ENCODE data around the gene TSPO2. TPM values are rescaled to one million over a fixed set of nuclear protein-coding genes. Genes with fewer than 3 reads are reported as not detected.

TSPO2 gene
- total RNA-seq, 2 experiments from 2014 or later, result not detected

GRCh38 chr6:41065550-41066026, 23.3 kb downstream of the TSPO2 start:
- POLR2A ChIA-PET, result no interaction called here
- Mint-ChIP-seq H3K4me1 (ENCODE audit: low read depth) (peaks cover 33% of the 10 kb centered on the region), H3K27me3 (ENCODE audit: low read depth) (no peaks in the 10 kb centered on the region), H3K36me3 (ENCODE audit: low read depth) (peaks cover 54% of the 10 kb centered on the region), H3K4me3 (no peak overlapping the region), H3K27ac (no peak overlapping the region), H3K9me3 (ENCODE audit: insufficient read depth) (no peaks in the 10 kb centered on the region)
- DNase-seq (no peak), ATAC-seq (no peak)
- CTCF ChIA-PET, result interaction anchor here (0.9 to 1.3 kb wide), 7 partner anchors 10 to 267 kb away, joined by 3 to 10 read pairs (median 4); partner anchors contain the start of gene UNC5CL

- no peaks in the 10 kb centered on the region for H3K9me3 Mint-ChIP-seq (ENCODE audit: insufficient read depth)
- H3K27me3 Mint-ChIP-seq (ENCODE audit: low read depth), result no peaks in the 10 kb centered on the region
- ATAC-seq, result no peak
- peak; percentile 81 for DNase-seq
- ChIA-PET CTCF (interaction anchor here (0.9 to 4.7 kb wide), 11 partner anchors 8 to 130 kb away, joined by 3 to 29 read pairs (median 5); partner anchors contain the start of gene APOBEC2), POLR2A (no interaction called here)
- H3K4me3 Mint-ChIP-seq, result no peak overlapping the region
- H3K36me3 Mint-ChIP-seq (ENCODE audit: low read depth), result peaks cover 49% of the 10 kb centered on the region
- H3K27ac Mint-ChIP-seq, result no peak overlapping the region
- peaks cover 37% of the 10 kb centered on the region for H3K4me1 Mint-ChIP-seq (ENCODE audit: low read depth)
Observed at GRCh38 chr6:41066867-41067304, 24.6 kb downstream of the TSPO2 start.

- POLR2A ChIA-PET, result interaction anchor here (0.6 to 1.5 kb wide), 10 partner anchors 8 to 249 kb away, joined by 3 to 6 read pairs (median 4); partner anchors contain the start of gene TREML2
Observed at GRCh38 chr6:41071501-41071922, 29.2 kb downstream of the TSPO2 start.

GRCh38 chr6:41071923-41072835, 29.9 kb downstream of the TSPO2 start, which contains the start of gene OARD1:
OARD1 (minus strand) TSS chr6:41072356; CDS start chr6:41071634, 722 bp downstream.
- POLR2A ChIA-PET, result interaction anchor here (0.6 to 1.8 kb wide), 13 partner anchors 9 to 265 kb away, joined by 3 to 11 read pairs (median 3); partner anchors contain the start of gene TREML2
- Mint-ChIP-seq H3K4me1 (ENCODE audit: low read depth) (peaks cover 54% of the 10 kb centered on the region), H3K9me3 (ENCODE audit: insufficient read depth) (no peaks in the 10 kb centered on the region), H3K4me3 (peak within 1 kb of the TSS; percentile 91), H3K27ac (peak within 1 kb of the TSS; percentile 98), H3K36me3 (ENCODE audit: low read depth) (peaks cover 41% of the 10 kb centered on the region), H3K27me3 (ENCODE audit: low read depth) (no peaks in the 10 kb centered on the region)
- CTCF ChIA-PET, result interaction anchor here (0.6 to 4.1 kb wide), 14 partner anchors 13 to 261 kb away, joined by 3 to 36 read pairs (median 4); partner anchors contain the start of genes TREML2 and UNC5CL
- DNase-seq (peak; percentile 100), ATAC-seq (peak; percentile 79)

More at GRCh38 chr6:41071501-41071922, 29.2 kb downstream of the TSPO2 start:
- Mint-ChIP-seq H3K4me3 (peak overlapping the region; percentile 91), H3K9me3 (ENCODE audit: insufficient read depth) (no peaks in the 10 kb centered on the region), H3K4me1 (ENCODE audit: low read depth) (peaks cover 59% of the 10 kb centered on the region), H3K27ac (peak overlapping the region; percentile 98), H3K36me3 (ENCODE audit: low read depth) (peaks cover 48% of the 10 kb centered on the region), H3K27me3 (ENCODE audit: low read depth) (no peaks in the 10 kb centered on the region)
- DNase-seq (no peak), ATAC-seq (no peak)
- CTCF ChIA-PET, result interaction anchor here (0.8 to 4.7 kb wide), 6 partner anchors 8 to 249 kb away, joined by 3 to 36 read pairs (median 6); partner anchors contain the start of gene UNC5CL

- Mint-ChIP-seq H3K4me3 (peak within 1 kb of the TSS; percentile 91), H3K9me3 (ENCODE audit: insufficient read depth) (no peaks in the 10 kb centered on the region), H3K27me3 (ENCODE audit: low read depth) (no peaks in the 10 kb centered on the region), H3K36me3 (ENCODE audit: low read depth) (peaks cover 35% of the 10 kb centered on the region), H3K4me1 (ENCODE audit: low read depth) (peaks cover 55% of the 10 kb centered on the region), H3K27ac (peak within 1 kb of the TSS; percentile 98)
- ChIA-PET POLR2A (interaction anchor here (0.6 to 1.8 kb wide), 11 partner anchors 10 to 265 kb away, joined by 3 to 11 read pairs (median 3); partner anchors contain the start of gene TREML2), CTCF (interaction anchor here (0.6 to 1.5 kb wide), 11 partner anchors 14 to 261 kb away, joined by 3 to 6 read pairs (median 4); partner anchors contain the start of gene TREML2)
- ATAC-seq (peak; percentile 80), DNase-seq (no peak)
Observed at GRCh38 chr6:41072836-41073202, 30.6 kb downstream of the TSPO2 start, which contains the start of gene NFYA. NFYA (plus strand) TSS chr6:41072974; CDS start chr6:41079090, 6,116 bp downstream.

- peak; percentile 89 for DNase-seq
- H3K36me3 Mint-ChIP-seq (ENCODE audit: low read depth), result peaks cover 33% of the 10 kb centered on the region
- peak overlapping the region; percentile 98 for H3K27ac Mint-ChIP-seq
- no peaks in the 10 kb centered on the region for H3K27me3 Mint-ChIP-seq (ENCODE audit: low read depth)
- peak; percentile 3 for ATAC-seq
- CTCF ChIA-PET, result interaction anchor here (0.6 to 1.5 kb wide), 9 partner anchors 14 to 260 kb away, joined by 3 to 6 read pairs (median 4); partner anchors contain the start of gene TREML2
- no peaks in the 10 kb centered on the region for H3K9me3 Mint-ChIP-seq (ENCODE audit: insufficient read depth)
- POLR2A ChIA-PET, result interaction anchor here (0.6 to 1.8 kb wide), 7 partner anchors 45 to 261 kb away, joined by 3 to 11 read pairs (median 3); partner anchors contain the start of gene TREML2
- H3K4me1 Mint-ChIP-seq (ENCODE audit: low read depth), result peaks cover 52% of the 10 kb centered on the region
- peak overlapping the region; percentile 91 for H3K4me3 Mint-ChIP-seq
Observed at GRCh38 chr6:41073203-41073967, 31.1 kb downstream of the TSPO2 start.

GRCh38 chr6:41073968-41074691, 31.9 kb downstream of the TSPO2 start:
- DNase-seq (no peak), ATAC-seq (no peak)
- no peaks in the 10 kb centered on the region for H3K27me3 Mint-ChIP-seq (ENCODE audit: low read depth)
- H3K4me1 Mint-ChIP-seq (ENCODE audit: low read depth), result peaks cover 49% of the 10 kb centered on the region
- ChIA-PET CTCF (interaction anchor here (0.9 to 3.5 kb wide), 4 partner anchors 18 to 246 kb away, joined by 3 to 27 read pairs (median 9); no protein-coding TSS in a partner anchor), POLR2A (interaction anchor here (0.7 kb wide), 1 partner anchor 126 kb away, joined by 3 read pairs; no protein-coding TSS in a partner anchor)
- peaks cover 39% of the 10 kb centered on the region for H3K36me3 Mint-ChIP-seq (ENCODE audit: low read depth)
- peak overlapping the region; percentile 93 for H3K27ac Mint-ChIP-seq
- H3K4me3 Mint-ChIP-seq, result peak overlapping the region; percentile 90
- no peaks in the 10 kb centered on the region for H3K9me3 Mint-ChIP-seq (ENCODE audit: insufficient read depth)

GRCh38 chr6:41074692-41075436, 32.6 kb downstream of the TSPO2 start:
- H3K4me1 Mint-ChIP-seq (ENCODE audit: low read depth), result peaks cover 49% of the 10 kb centered on the region
- no peaks in the 10 kb centered on the region for H3K9me3 Mint-ChIP-seq (ENCODE audit: insufficient read depth)
- peak overlapping the region; percentile 90 for H3K4me3 Mint-ChIP-seq
- no peak for DNase-seq
- peak overlapping the region; percentile 93 for H3K27ac Mint-ChIP-seq
- H3K36me3 Mint-ChIP-seq (ENCODE audit: low read depth), result peaks cover 39% of the 10 kb centered on the region
- ChIA-PET POLR2A (interaction anchor here (0.7 to 1.5 kb wide), 2 partner anchors 126 to 259 kb away, joined by 3 to 4 read pairs; no protein-coding TSS in a partner anchor), CTCF (interaction anchor here (0.9 to 3.5 kb wide), 5 partner anchors 13 to 245 kb away, joined by 3 to 27 read pairs (median 5); no protein-coding TSS in a partner anchor)
- no peaks in the 10 kb centered on the region for H3K27me3 Mint-ChIP-seq (ENCODE audit: low read depth)
- ATAC-seq, result no peak

- Mint-ChIP-seq H3K4me3 (peak overlapping the region; percentile 22), H3K36me3 (ENCODE audit: low read depth) (peaks cover 43% of the 10 kb centered on the region), H3K27ac (peak overlapping the region; percentile 53), H3K4me1 (ENCODE audit: low read depth) (peaks cover 53% of the 10 kb centered on the region), H3K9me3 (ENCODE audit: insufficient read depth) (no peaks in the 10 kb centered on the region), H3K27me3 (ENCODE audit: low read depth) (no peaks in the 10 kb centered on the region)
- ChIA-PET POLR2A (interaction anchor here (1.0 to 1.5 kb wide), 3 partner anchors 106 to 258 kb away, joined by 3 to 4 read pairs (median 4); no protein-coding TSS in a partner anchor), CTCF (interaction anchor here (0.7 to 3.5 kb wide), 10 partner anchors 12 to 293 kb away, joined by 3 to 27 read pairs (median 4); partner anchors contain the start of gene TREML2)
- DNase-seq (no peak), ATAC-seq (no peak)
Observed at GRCh38 chr6:41075651-41076626, 33.7 kb downstream of the TSPO2 start.
